NCI-H1694 treated with DMSO at 0.1 percent for 48 hours (cell line): Measurements from ENCODE around the gene RAB30.
"Not testable (repeated sequence)": the region's sequence is repeated elsewhere in the genome, so short reads cannot be mapped to it uniquely, and the experiment has no call there.

ENCODE experiments used
- DNase-seq: peaks from one replicate; lab custom pipeline; 2025; lab: John Stamatoyannopoulos, UW

The RAB30 gene

GRCh38 chr11:82944198-82944597, 127.5 kb downstream of the RAB30 start:
- DNase-seq = no peak

- not testable (repeated sequence) for DNase-seq
Measured at GRCh38 chr11:82943430-82943829, 128.3 kb downstream of the RAB30 start.

- no peak for DNase-seq
Measured at GRCh38 chr11:82942376-82942775, 129.3 kb downstream of the RAB30 start.

GRCh38 chr11:82939456-82939855, 132.2 kb downstream of the RAB30 start:
- DNase-seq = no peak

- DNase-seq = no peak
Measured at GRCh38 chr11:82937554-82937953, 134.1 kb downstream of the RAB30 start.

GRCh38 chr11:82936261-82936660, 135.4 kb downstream of the RAB30 start:
- no peak for DNase-seq

GRCh38 chr11:82932564-82932963, 139.1 kb downstream of the RAB30 start:
- no peak for DNase-seq

- DNase-seq = no peak
Measured at GRCh38 chr11:82930734-82931133, 141.0 kb downstream of the RAB30 start.

- no peak for DNase-seq
Measured at GRCh38 chr11:82930229-82930628, 141.5 kb downstream of the RAB30 start.

- no peak for DNase-seq
Measured at GRCh38 chr11:82929121-82929520, 142.6 kb downstream of the RAB30 start.

GRCh38 chr11:82927264-82927880, 144.3 kb downstream of the RAB30 start:
- DNase-seq = peak; percentile 48

- no peak for DNase-seq
Measured at GRCh38 chr11:82924522-82925224, 147.0 kb downstream of the RAB30 start.
